Mesothelial cell of epicardium (in vitro differentiated cells): ENCODE results near the gene KRT77. TPM values are rescaled to one million over a fixed set of nuclear protein-coding genes. Genes with fewer than 3 reads are reported as not detected.

Experiments
- DNase-seq, 2 experiments: peaks; one replicate each; pipeline ENCODE4 v3.0.0; 2021; ENCODE audit warnings: low spot score in 2 of 2; ENCODE audit not compliant: unreplicated experiment in 2 of 2
- H3K27ac Mint-ChIP-seq: 2 replicates; pipeline ENCODE4 v1.8.0; 2021; ENCODE audit warnings: mixed read lengths
- H3K27me3 Mint-ChIP-seq: 2 replicates; pipeline ENCODE4 v1.8.0; 2021; ENCODE audit warnings: low read depth, mixed read lengths
- H3K36me3 Mint-ChIP-seq: 2 replicates; pipeline ENCODE4 v1.8.0; 2021; ENCODE audit warnings: mixed read lengths
- H3K4me1 Mint-ChIP-seq: 2 replicates; pipeline ENCODE4 v1.8.0; 2021; ENCODE audit warnings: mixed read lengths
- H3K4me3 Mint-ChIP-seq: 2 replicates; pipeline ENCODE4 v1.8.0; 2021; ENCODE audit warnings: mild to moderate bottlenecking, moderate library complexity, mixed read lengths
- H3K9me3 Mint-ChIP-seq: 2 replicates; pipeline ENCODE4 v1.8.0; 2021; ENCODE audit warnings: mixed read lengths
- CTCF ChIP-seq: fragments of 200-600 bp; sonication (generic); IDR thresholded peaks from one replicate; pipeline ENCODE4 v1.5.0; 2021; ENCODE audit warnings: antibody characterized with exemption; ENCODE audit not compliant: unreplicated experiment
- total RNA-seq: library from RNA; stranded (reverse); gene quantifications from 3 replicates; pipeline ENCODE4 v1.2.1, GENCODE V29; 2021

KRT77 gene
- total RNA-seq, 1 donor from 2014 or later = not detected

GRCh38 chr12:52680363-52680762 lies 23.0 kb downstream of the KRT77 start, which contains the start of gene KRT1:
TSS of gene KRT1 (minus strand) at chr12:52680407. CDS start at chr12:52680348, 59 bp downstream.
- Mint-ChIP-seq H3K36me3 (no peaks in the 10 kb centered on the region), H3K27ac (no peak within 1 kb of the TSS), H3K9me3 (no peaks in the 10 kb centered on the region), H3K4me1 (peaks cover 3% of the 10 kb centered on the region), H3K27me3 (peaks cover 85% of the 10 kb centered on the region), H3K4me3 (no peak within 1 kb of the TSS)
- no peak for DNase-seq
- no peak for TF ChIP-seq CTCF

GRCh38 chr12:52679875-52680274 lies 23.4 kb downstream of the KRT77 start:
- Mint-ChIP-seq H3K4me3 (no peak overlapping the region), H3K9me3 (no peaks in the 10 kb centered on the region), H3K4me1 (peaks cover 3% of the 10 kb centered on the region), H3K27ac (no peak overlapping the region), H3K36me3 (no peaks in the 10 kb centered on the region), H3K27me3 (peaks cover 81% of the 10 kb centered on the region)
- DNase-seq = no peak
- TF ChIP-seq CTCF = no peak

GRCh38 chr12:52677671-52678070 lies 25.7 kb downstream of the KRT77 start:
- no peak for TF ChIP-seq CTCF
- H3K27ac Mint-ChIP-seq = no peak overlapping the region
- no peak for DNase-seq
- H3K4me1 Mint-ChIP-seq = peaks cover 8% of the 10 kb centered on the region
- no peaks in the 10 kb centered on the region for H3K36me3 Mint-ChIP-seq
- no peaks in the 10 kb centered on the region for H3K9me3 Mint-ChIP-seq
- H3K27me3 Mint-ChIP-seq = peaks cover 61% of the 10 kb centered on the region
- H3K4me3 Mint-ChIP-seq = no peak overlapping the region

GRCh38 chr12:52677126-52677525 lies 26.2 kb downstream of the KRT77 start:
- H3K4me3 Mint-ChIP-seq = no peak overlapping the region
- no peak overlapping the region for H3K27ac Mint-ChIP-seq
- no peak for TF ChIP-seq CTCF
- no peaks in the 10 kb centered on the region for H3K36me3 Mint-ChIP-seq
- peaks cover 8% of the 10 kb centered on the region for H3K4me1 Mint-ChIP-seq
- peaks cover 55% of the 10 kb centered on the region for H3K27me3 Mint-ChIP-seq
- no peaks in the 10 kb centered on the region for H3K9me3 Mint-ChIP-seq
- no peak for DNase-seq

- Mint-ChIP-seq H3K27ac (no peak overlapping the region), H3K36me3 (no peaks in the 10 kb centered on the region), H3K9me3 (no peaks in the 10 kb centered on the region), H3K4me3 (no peak overlapping the region), H3K27me3 (peaks cover 46% of the 10 kb centered on the region), H3K4me1 (peaks cover 8% of the 10 kb centered on the region)
- DNase-seq = no peak
- no peak for TF ChIP-seq CTCF
Observed at GRCh38 chr12:52676163-52676562, 27.2 kb downstream of the KRT77 start.

GRCh38 chr12:52675301-52675701 lies 28.0 kb downstream of the KRT77 start:
- Mint-ChIP-seq H3K27ac (no peak overlapping the region), H3K4me1 (peaks cover 8% of the 10 kb centered on the region), H3K9me3 (no peaks in the 10 kb centered on the region), H3K4me3 (no peak overlapping the region), H3K36me3 (no peaks in the 10 kb centered on the region), H3K27me3 (peaks cover 38% of the 10 kb centered on the region)
- DNase-seq = no peak
- TF ChIP-seq CTCF = no peak
